Adrenal gland (tissue), 12 donors: ENCODE data around the gene CLEC3B. TPM values are rescaled to one million over a fixed set of nuclear protein-coding genes. Genes with fewer than 3 reads are reported as not detected.

Experiments
- DNase-seq, 7 donors: peaks; one replicate each; pipeline ENCODE4 v3.0.0-alpha.2; 2019 to 2020
- H3K27ac ChIP-seq, 5 donors: fragments of 200-600 bp; sonication (generic) in 4 of 5; 1 replicate in 3 of 5; 2 replicates in 2 of 5; pipeline versions ENCODE4 v1.5.1 to v1.8.0; 2016 to 2020; ENCODE audit warnings: mild to moderate bottlenecking in 1 of 5
- H3K27me3 ChIP-seq: fragments of 200-600 bp; 2 replicates; pipeline ENCODE4 v1.8.0; 2021
- H3K36me3 ChIP-seq, 2 donors: fragments of 200-600 bp; replicated peaks in 1 of 2; 1 replicate in 1 of 2; 2 replicates in 1 of 2; pipeline versions ENCODE4 v1.5.1 to v1.8.0; 2018 to 2022
- H3K4me1 ChIP-seq, 2 donors: fragments of 200-600 bp; replicated peaks in 1 of 2; 1 replicate in 1 of 2; 2 replicates in 1 of 2; pipeline versions ENCODE4 v1.5.1 to v1.8.0; 2018 to 2021
- H3K4me3 ChIP-seq, 4 donors: fragments of 200-600 bp; sonication (generic) in 3 of 4; one replicate each; pipeline ENCODE4 v1.5.1; 2016 to 2018
- H3K9me3 ChIP-seq, 3 donors: fragments of 200-600 bp; sonication (generic) in 1 of 3; replicated peaks in 1 of 3; 1 replicate in 2 of 3; 2 replicates in 1 of 3; pipeline versions ENCODE4 v1.5.1 to v1.8.0; 2016 to 2021
- CTCF ChIP-seq, 6 experiments: fragments of 450-650 bp in 4 of 6; fragments of 200-600 bp in 2 of 6; sonication (generic) in 1 of 6; IDR thresholded peaks; 1 replicate in 5 of 6; 2 replicates in 1 of 6; pipeline versions ENCODE4 v1.5.1 to v1.8.0; 2016 to 2021; ENCODE audit warnings: antibody characterized with exemption in 6 of 6, mild to moderate bottlenecking in 2 of 6, moderate library complexity in 1 of 6
- POLR2A ChIP-seq, 2 donors: fragments of 450-650 bp; IDR thresholded peaks; one replicate each; pipeline ENCODE4 v1.6.1; 2017; ENCODE audit warnings: antibody characterized with exemption in 2 of 2, mild to moderate bottlenecking in 2 of 2, moderate library complexity in 1 of 2
- WGBS, 4 donors: extraction: QIAGEN DNeasy Blood & Tissue Kit in 2 of 4; methylation state at CpG; one replicate each; pipeline versions ENCODE4 v1.1.5 to v1.1.7; 2013 to 2017; 5-methylcytosine and 5-hydroxymethylcytosine counted together
- intact Hi-C, 2 donors: fragments of 100-400 bp; cut with DNase I; formaldehyde crosslinking; loops; one replicate each; pipeline versions ENCODE4 v1.14.1 to v1.15.0; 2022 to 2023
- polyA plus RNA-seq, 3 donors: library from polyadenylated mRNA; stranded (reverse); fragments of 200-250 nt in 2 of 3; fragments of 350-450 nt in 1 of 3; fragmentation: Illumina TruSeq in 1 of 3; extraction: RNeasy Lipid Tissue Mini Kit (QIAGEN cat#74804) in 1 of 3; gene quantifications; one replicate each; pipeline ENCODE4 v1.2.3, GENCODE V29; 2013 to 2014
- total RNA-seq, 9 donors: library from RNA; depleted of rRNA in 4 of 9; stranded (reverse); fragments of >200 nt in 4 of 9; fragments of 120-200 nt in 1 of 9; fragmentation: NEBNext Ultra II Directional in 1 of 9; extraction: Animal tissue kit (Norgen Biotek cat#: 25700) in 1 of 9; gene quantifications; one replicate each; pipeline versions ENCODE4 v1.1.0 to v1.2.4, GENCODE V29; 2013 to 2023
- donor health status: healthy with polysubstance abuse.
- donor health status: Bipolar disorder and iron deficiency.
- donor health status: DM: yes; HTN: yes; CAD: no.
- donor health status: DM: no; HTN: no; CAD: no.
- donor health status: DM: no; HTN: no; CAD: no.
- donor health status: DM: yes; HTN: yes; CAD: no.

CLEC3B gene
- total and polyA plus RNA-seq, 12 donors: 5.1 to 251 (median 73.1) TPM

DNA sequence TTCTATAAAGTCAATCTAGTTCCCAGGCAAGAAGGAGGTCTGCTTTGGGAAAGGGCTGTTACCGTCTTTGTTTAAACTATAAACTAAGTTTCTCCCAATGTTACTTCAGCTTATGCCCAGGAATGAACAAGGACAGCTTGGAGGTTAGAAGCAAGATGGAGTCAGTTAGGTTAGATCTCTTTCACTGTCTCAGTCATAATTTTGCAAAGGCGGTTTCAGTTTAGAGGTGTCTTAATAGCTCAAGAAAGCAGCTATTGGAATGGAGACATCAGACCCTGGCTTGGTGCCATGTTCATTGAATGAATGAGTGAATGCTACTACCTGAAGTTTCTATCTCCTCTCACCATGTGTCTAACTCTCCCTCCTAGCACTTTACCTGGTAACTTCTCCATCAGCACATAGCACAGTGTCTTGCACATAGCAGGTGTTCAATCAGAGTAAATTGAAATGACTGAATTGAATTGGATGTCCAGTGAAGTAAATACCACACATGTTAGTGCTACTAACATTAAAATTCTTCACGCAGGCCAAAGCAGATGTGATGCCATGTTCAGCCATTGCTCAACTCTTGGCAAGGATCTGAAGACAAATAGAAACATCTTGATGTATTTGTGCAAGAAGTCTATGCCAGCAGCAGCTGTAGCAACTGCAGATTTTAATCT, 28.2 kb downstream of the CLEC3B start:
- 76 to 88% (median 79%) methylated on average over 3 of the region's 3 CpGs for WGBS, 4 donors
- H3K9me3 ChIP-seq: no peaks in the 10 kb centered on the region
- no peak overlapping the region for H3K27ac ChIP-seq
- TF ChIP-seq CTCF (IDR thresholded peaks at IDR 0.05): no peak
- no peak for TF ChIP-seq POLR2A (IDR thresholded peaks at IDR 0.05)
- H3K27me3 ChIP-seq: no peaks in the 10 kb centered on the region
- intact Hi-C loops: no loop called here
- H3K4me1 ChIP-seq: no peaks in the 10 kb centered on the region
- no peaks in the 10 kb centered on the region for H3K36me3 ChIP-seq
- no peak for DNase-seq
- H3K4me3 ChIP-seq: no peak overlapping the region

GRCh38 chr3:45055032-45055410, 28.9 kb downstream of the CLEC3B start:
- H3K36me3 ChIP-seq: no peaks in the 10 kb centered on the region
- no peaks in the 10 kb centered on the region for H3K27me3 ChIP-seq
- intact Hi-C loops: no loop called here
- no peak overlapping the region for H3K4me3 ChIP-seq
- no peaks in the 10 kb centered on the region for H3K4me1 ChIP-seq
- WGBS, 4 donors: 22 to 37% (median 27%) methylated on average over 2 of the region's 2 CpGs
- H3K9me3 ChIP-seq: no peaks in the 10 kb centered on the region
- no peak for DNase-seq
- TF ChIP-seq CTCF (IDR thresholded peaks at IDR 0.05) (no peak), POLR2A (IDR thresholded peaks at IDR 0.05) (no peak)
- H3K27ac ChIP-seq: no peak overlapping the region

DNA sequence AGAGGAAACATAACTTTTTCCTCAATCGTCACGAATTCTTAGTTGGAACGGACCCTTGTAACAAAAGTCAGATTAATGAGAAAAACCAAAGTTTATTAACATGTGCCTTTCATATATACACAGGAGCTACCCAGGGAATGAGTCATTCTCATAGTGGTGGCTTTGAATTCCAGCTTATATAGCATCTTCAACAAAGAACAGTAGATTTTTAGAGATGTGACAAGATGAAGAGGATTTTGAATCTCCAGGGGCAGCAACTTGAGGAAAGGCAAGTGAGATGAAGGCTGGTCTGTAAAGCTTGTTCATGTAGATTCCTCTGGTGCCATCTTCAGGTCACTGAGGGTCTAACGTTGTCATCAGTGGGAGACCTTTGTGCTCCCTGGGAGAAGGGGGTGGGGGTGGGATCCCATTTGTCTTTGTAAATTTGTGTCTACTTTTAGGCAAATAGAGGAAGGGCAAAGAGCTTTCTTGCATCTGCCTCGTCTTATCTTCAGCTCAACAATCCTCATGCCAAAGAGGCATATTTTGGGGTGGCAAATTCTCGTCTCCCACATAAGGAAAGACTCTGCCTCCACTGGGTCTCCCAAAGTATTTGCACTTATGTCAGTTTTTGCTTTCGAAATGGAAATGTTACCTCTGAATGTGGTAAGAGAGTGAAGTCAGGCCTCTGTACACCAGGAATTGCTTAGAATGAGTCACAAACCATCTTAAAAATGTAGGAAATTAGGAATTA, 29.5 kb downstream of the CLEC3B start:
- H3K36me3 ChIP-seq: no peaks in the 10 kb centered on the region
- no peaks in the 10 kb centered on the region for H3K27me3 ChIP-seq
- H3K4me3 ChIP-seq: no peak overlapping the region
- no peaks in the 10 kb centered on the region for H3K4me1 ChIP-seq
- intact Hi-C loops: no loop called here
- no peaks in the 10 kb centered on the region for H3K9me3 ChIP-seq
- no peak for DNase-seq
- 76 to 81% (median 79%) methylated on average over 7 of the region's 7 CpGs for WGBS, 4 donors
- no peak for TF ChIP-seq CTCF (IDR thresholded peaks at IDR 0.05)
- no peak for TF ChIP-seq POLR2A (IDR thresholded peaks at IDR 0.05)
- peak overlapping the region in 1 of 5 donors; percentile 46 for H3K27ac ChIP-seq

DNA sequence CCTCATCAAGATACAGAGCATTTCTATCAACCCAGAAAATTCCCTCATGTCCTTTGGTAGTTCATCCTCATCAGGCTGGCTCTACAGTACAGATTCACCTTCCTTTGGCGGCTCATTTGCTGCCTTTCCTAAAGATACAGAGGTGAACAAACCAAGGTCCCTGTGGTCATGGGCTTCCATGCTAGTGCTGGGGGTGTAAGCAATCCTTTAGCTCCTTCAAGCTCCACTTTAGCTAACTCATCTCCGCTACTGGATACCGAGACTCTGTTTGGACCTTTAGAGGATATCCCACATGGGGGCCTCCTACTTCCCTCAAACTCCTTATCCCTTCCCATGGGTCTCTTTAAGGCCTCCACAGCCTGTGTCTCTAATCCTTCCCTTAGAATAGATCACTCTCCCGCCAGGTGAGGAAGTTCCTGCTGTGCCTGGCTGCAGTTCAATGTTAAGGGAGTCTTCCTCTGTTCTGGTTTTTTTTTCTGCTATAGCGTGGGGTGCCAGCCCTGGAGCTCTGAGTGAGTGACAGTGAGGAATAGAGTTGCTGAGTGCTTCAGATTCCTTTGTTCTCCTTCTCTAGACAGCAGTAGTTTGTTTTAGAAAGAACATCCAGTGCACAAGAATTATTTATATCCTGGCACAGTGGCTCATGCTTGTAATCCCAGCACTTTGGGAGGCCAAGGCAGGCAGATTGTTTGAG, 30.7 kb downstream of the CLEC3B start:
- 75 to 80% (median 76%) methylated on average over 5 of the region's 5 CpGs for WGBS, 4 donors
- no peak for TF ChIP-seq CTCF (IDR thresholded peaks at IDR 0.05)
- TF ChIP-seq POLR2A (IDR thresholded peaks at IDR 0.05): no peak
- no peaks in the 10 kb centered on the region for H3K36me3 ChIP-seq
- intact Hi-C loops: no loop called here
- DNase-seq: no peak
- no peaks in the 10 kb centered on the region for H3K27me3 ChIP-seq
- no peak overlapping the region for H3K4me3 ChIP-seq
- no peaks in the 10 kb centered on the region for H3K4me1 ChIP-seq
- H3K9me3 ChIP-seq: no peaks in the 10 kb centered on the region
- peak overlapping the region in 2 of 5 donors; percentile 32 to 44 for H3K27ac ChIP-seq
